Stimulated activated CD4-positive, alpha-beta T cell treated with anti-CD3 and anti-CD28 coated beads, Interleukin-4, amount 100 ng/mL, for 24 hours (primary cell): Measurements from ENCODE around the gene FCRL6.

Experiments
- DNase-seq: peaks from one replicate; pipeline ENCODE4 v3.0.0-alpha.2; 2020

Gene FCRL6

DNA sequence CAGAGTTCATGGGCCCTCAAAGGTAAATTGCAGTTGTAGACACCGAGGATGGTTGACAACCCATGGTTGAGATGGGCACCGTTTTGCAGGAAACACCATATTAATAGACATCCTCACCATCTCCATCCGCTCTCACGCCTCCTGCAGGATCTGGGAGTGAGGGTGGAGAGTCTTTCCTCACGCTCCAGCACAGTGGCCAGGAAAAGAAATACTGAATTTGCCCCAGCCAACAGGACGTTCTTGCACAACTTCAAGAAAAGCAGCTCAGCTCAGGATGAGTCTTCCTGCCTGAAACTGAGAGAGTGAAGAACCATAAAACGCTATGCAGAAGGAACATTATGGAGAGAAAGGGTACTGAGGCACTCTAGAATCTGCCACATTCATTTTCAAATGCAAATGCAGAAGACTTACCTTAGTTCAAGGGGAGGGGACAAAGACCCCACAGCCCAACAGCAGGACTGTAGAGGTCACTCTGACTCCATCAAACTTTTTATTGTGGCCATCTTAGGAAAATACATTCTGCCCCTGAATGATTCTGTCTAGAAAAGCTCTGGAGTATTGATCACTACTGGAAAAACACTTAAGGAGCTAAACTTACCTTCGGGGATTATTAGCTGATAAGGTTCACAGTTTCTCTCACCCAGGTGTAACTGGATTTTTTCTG, 33.8 kb downstream of the FCRL6 start:
- no peak for DNase-seq

GRCh38 chr1:159838715-159839114, 36.6 kb downstream of the FCRL6 start:
- no peak for DNase-seq

DNA sequence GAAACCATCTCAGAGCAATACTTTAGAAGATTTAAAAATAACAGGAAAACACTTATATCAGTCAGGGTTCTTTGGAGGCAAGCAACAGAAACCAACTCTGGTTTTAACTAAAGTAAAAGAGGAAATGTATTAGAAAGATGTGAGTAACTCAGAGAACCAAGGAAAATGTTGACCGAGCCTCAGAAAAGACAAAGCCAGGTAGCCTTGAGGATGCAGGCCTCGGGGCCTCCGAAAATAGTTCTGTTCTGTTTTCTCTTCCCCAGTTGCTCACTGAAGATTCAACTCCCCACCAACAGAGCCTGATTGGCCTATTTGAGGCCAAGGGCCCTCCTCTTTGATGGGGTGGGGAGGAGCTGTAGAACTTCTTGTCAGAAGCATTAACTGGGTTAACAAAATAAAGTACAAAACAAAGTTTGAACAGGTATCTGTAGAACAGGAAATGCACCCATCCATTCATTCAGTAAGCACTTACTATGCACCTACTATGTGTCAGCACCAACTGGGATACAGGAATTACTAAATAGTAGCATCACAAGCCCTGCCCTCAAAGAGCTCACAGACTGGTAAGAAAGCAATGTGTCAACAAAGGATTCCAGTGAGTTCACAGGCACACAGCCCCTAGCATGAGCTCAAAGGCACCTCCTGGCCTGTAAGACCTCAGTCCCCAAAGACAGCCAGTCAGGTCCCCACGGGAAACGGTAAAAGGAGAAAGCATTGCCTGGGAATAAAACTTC, 37.1 kb downstream of the FCRL6 start:
- no peak for DNase-seq

DNA sequence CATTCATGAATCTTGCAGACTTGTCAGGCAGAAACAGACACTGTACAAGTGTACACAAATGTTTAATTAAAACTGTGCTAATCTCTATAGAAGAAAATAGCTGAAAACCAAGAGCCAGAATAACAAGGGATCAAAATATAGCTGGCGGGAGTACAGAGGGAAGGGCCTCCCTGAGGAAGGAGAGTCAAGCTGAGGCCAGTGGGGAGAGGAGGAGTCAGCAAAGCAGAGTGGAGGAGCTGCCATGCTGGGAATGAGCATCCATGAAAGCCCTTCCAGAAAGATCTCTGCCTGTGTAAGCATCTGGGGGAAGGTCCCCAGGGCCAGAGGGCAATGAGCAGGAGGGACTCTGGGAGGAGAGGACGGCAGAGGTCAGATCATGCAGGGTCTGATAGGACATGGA, 39.6 kb downstream of the FCRL6 start:
- DNase-seq: no peak

DNA sequence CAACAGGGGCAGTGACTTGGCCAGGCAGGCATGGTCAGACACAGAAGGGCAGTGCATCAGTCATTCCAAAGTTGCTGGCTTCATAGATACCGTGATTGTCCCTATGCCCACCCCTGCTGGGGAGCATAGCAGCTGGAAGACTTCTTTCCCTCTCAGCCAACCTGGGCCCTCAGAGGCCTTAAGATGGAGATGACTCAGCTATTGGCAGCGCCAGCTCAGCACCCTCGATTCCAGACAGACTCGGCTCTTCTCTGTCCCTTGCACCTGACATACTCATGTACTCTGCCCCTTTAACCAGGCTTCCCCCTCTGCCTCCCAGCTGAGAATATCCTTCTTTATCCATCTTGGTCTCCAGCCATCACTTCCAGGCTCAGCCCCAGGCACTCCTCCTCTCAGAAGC, 41.3 kb downstream of the FCRL6 start:
- no peak for DNase-seq

- DNase-seq: no peak
Measured at GRCh38 chr1:159845751-159846629, 43.8 kb downstream of the FCRL6 start.

- DNase-seq: no peak
Measured at GRCh38 chr1:159847231-159847630, 45.1 kb downstream of the FCRL6 start.

- no peak for DNase-seq
Measured at GRCh38 chr1:159848326-159848725, 46.2 kb downstream of the FCRL6 start.

GRCh38 chr1:159849626-159850366, 47.6 kb downstream of the FCRL6 start:
- no peak for DNase-seq

DNA sequence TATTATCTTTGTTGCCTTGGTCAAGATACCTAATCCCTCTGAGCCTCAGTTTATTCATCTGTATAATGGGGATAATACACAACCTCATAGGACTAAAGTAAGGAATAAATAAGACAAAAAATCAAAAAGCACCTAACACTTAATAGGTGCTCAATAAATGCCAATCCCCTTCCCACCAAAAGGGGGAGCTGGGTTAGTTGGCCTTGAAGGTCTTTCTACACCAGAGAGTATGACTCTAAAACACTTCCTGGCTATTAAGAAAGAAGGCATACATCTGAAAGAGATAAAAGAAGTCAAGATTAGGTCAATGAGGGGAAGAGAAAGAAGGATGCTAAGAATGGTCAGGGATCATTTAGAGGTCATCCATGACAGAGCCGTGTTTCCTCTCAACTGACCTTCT, 49.2 kb downstream of the FCRL6 start:
- DNase-seq: no peak

GRCh38 chr1:159853417-159854115, 51.4 kb downstream of the FCRL6 start:
- no peak for DNase-seq

GRCh38 chr1:159854116-159854692, 52.0 kb downstream of the FCRL6 start:
- DNase-seq: peak; percentile 18

- peak; percentile 75 for DNase-seq
Measured at GRCh38 chr1:159854693-159855192, 52.6 kb downstream of the FCRL6 start.

GRCh38 chr1:159855709-159856108, 53.5 kb downstream of the FCRL6 start:
- no peak for DNase-seq

DNA sequence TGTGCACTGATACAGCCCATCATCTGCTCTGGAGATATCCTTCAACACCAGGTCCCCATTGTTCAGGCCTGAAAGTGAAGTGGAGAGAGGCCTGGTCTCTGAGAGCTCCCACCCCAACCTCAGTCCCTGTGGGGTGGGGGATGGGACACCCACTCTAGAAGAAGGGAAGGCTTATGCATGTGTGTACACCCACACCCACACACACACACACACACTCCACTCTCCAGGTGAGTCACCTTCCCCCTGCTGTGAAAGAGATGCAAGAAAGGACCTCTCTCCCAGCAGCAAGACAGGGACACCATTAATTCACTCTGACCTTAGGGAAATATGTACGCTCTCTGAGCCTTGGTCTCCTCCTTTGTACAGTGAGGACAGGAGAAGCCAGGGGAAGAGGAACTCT, 54.4 kb downstream of the FCRL6 start:
- no peak for DNase-seq

DNA sequence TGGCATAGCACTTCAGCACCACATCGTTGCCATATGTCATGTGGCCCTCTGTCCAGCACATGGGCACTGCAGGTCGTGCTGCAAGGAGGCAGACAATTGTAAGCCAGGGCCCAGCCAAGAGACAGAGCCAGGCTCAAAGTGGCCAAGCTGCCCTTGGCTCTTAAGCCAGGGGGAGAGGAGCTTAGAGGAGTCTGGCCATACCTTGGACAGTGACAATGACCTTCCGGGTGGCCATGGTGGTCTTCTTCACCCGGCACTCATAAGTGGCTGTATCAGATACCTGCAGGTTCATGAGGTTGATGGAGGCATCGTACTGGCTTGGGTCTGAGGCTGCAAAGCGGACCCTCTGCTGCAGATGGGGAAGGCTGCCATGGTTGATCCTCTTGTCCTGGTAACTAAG, 55.7 kb downstream of the FCRL6 start:
- DNase-seq: no peak

- no peak for DNase-seq
Measured at GRCh38 chr1:159859767-159860322, 57.7 kb downstream of the FCRL6 start.

- no peak for DNase-seq
Measured at GRCh38 chr1:159860456-159860855, 58.3 kb downstream of the FCRL6 start.

GRCh38 chr1:159861218-159861617, 59.1 kb downstream of the FCRL6 start:
- DNase-seq: no peak

DNA sequence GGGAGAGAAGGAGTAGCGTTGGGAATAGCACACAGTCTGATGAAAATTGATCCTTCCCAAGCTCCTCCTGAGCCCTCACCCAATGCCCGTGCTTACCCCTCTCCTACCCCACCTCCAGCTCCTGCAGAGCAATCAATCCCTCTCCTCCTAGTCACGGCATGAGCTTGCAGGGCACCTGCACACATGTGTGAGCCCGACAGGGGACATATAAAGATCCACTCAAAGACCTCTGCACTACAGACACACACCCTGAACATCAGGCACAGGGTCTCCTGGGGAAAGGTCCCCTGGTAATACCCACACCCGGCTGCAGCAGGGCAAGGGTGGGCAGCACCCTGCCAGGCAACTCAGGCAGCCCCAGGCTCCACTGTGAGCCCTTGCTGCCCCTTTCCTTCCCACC, 59.9 kb downstream of the FCRL6 start:
- DNase-seq: no peak

- no peak for DNase-seq
Measured at GRCh38 chr1:159862557-159862956, 60.4 kb downstream of the FCRL6 start, which contains the start of gene VSIG8. VSIG8 (minus strand) TSS chr1:159862657; CDS start chr1:159862521, 136 bp downstream.
